ENCODE results near the gene PNPT1.

DNA sequence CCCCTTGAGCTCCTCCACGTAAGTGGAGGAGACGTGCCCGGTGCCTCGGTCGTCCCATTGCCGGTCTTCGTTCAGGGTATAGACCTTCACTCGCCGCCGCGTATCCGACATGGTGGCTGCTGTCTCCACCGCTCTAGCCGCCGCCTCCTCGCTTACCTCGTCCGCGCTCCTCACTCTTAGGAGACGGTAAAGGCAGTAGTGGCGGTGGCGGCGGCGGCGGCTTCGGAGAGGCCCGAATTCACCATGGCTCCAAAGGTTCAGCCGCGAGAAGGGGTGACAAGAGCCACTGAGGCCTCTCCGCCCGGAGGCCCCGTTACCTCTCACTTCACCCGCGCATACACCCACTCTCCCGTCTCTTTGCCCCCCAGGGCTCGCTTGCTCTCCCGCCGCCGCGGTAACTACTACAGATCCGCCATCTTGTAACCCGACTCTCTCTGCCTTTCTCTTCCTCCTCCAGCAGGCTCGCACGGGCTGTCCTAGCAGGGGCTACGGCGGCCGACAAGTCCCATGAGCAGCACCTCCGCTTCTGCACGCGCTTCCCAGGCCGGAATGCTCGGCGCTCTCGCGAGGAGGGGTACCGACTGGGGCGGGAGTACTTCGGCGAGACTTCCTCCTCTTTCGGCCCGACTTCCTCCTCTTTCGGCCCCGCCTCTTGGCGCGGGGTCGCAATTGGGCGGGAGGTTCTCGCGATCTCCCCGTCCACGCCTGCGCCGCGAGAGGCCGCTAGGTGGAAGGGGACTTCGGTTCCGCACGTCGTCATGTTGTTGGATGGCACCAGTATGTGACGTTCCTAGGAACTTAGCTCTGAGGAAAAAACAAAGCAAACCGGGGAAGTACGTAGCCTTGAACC lies 76.2 kb downstream of the PNPT1 start, which contains the start of gene PPP4R3B:
- TF ChIP-seq, protein P1, sequence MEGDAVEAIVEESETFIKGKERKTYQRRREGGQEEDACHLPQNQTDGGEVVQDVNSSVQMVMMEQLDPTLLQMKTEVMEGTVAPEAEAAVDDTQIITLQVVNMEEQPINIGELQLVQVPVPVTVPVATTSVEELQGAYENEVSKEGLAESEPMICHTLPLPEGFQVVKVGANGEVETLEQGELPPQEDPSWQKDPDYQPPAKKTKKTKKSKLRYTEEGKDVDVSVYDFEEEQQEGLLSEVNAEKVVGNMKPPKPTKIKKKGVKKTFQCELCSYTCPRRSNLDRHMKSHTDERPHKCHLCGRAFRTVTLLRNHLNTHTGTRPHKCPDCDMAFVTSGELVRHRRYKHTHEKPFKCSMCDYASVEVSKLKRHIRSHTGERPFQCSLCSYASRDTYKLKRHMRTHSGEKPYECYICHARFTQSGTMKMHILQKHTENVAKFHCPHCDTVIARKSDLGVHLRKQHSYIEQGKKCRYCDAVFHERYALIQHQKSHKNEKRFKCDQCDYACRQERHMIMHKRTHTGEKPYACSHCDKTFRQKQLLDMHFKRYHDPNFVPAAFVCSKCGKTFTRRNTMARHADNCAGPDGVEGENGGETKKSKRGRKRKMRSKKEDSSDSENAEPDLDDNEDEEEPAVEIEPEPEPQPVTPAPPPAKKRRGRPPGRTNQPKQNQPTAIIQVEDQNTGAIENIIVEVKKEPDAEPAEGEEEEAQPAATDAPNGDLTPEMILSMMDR (IDR thresholded peaks at IDR 0.05), result peak; percentile 43 to 94 (median 64)
- TF ChIP-seq POLR2A (IDR thresholded peaks at IDR 0.05) (peak; percentile 94 to 97), EP300 (IDR thresholded peaks at IDR 0.05) (peak; percentile 79 to 98)
